Neural cell (in vitro differentiated cells): ENCODE data around the gene ESPNL. TPM values are rescaled to one million over a fixed set of nuclear protein-coding genes. Genes with fewer than 3 reads are reported as not detected.

Experiments
- H2AFZ ChIP-seq: fragments of 200-600, 300-800 bp; sonication (generic), shearing (Covaris generic); 2 replicates; pipeline ENCODE4 v1.6.0; 2014; ENCODE audit warnings: low read depth, mild to moderate bottlenecking, antibody characterized with exemption, low read length, moderate library complexity
- H3F3A ChIP-seq: fragments of 200-600 bp; shearing (Covaris generic); 2 replicates; pipeline ENCODE4 v1.6.1; 2016; ENCODE audit warnings: mild to moderate bottlenecking, moderate library complexity, mixed read lengths, antibody characterized with exemption, low read length; ENCODE audit not compliant: insufficient read depth, poor library complexity, severe bottlenecking
- H3K27ac ChIP-seq: fragments of 200-600, 300-800 bp; sonication (generic), shearing (Covaris generic); 2 replicates; pipeline ENCODE4 v1.5.1; 2014; ENCODE audit warnings: mild to moderate bottlenecking, low read length, moderate library complexity
- H3K27me3 ChIP-seq: fragments of 300-800, 200-600 bp; sonication (generic), shearing (Covaris generic); 2 replicates; pipeline ENCODE4 v1.6.0; 2014; ENCODE audit warnings: mild to moderate bottlenecking, low read depth, low read length, moderate library complexity; ENCODE audit not compliant: insufficient read depth
- H3K36me3 ChIP-seq: fragments of 300-800, 200-600 bp; sonication (generic), shearing (Covaris generic); 2 replicates; pipeline ENCODE4 v1.5.1; 2014; ENCODE audit warnings: mild to moderate bottlenecking, antibody characterized with exemption, low read length, moderate library complexity; ENCODE audit not compliant: insufficient read depth
- H3K4me2 ChIP-seq: fragments of 300-800, 200-600 bp; sonication (generic), shearing (Covaris generic); 2 replicates; pipeline ENCODE4 v1.6.0; 2014; ENCODE audit warnings: mild to moderate bottlenecking, low read length
- H3K4me3 ChIP-seq: fragments of 300-800, 200-600 bp; sonication (generic), shearing (Covaris generic); 2 replicates; pipeline ENCODE4 v1.5.1; 2014; ENCODE audit warnings: mild to moderate bottlenecking, low read length, moderate library complexity
- H3K79me2 ChIP-seq: fragments of 200-600 bp; shearing (Covaris generic); replicated peaks from 2 replicates; pipeline ENCODE4 v1.6.0; 2014; ENCODE audit warnings: mild to moderate bottlenecking, low read length, moderate library complexity; ENCODE audit not compliant: insufficient read depth
- H3K9ac ChIP-seq: fragments of 300-800, 200-600 bp; sonication (generic), shearing (Covaris generic); 2 replicates; pipeline ENCODE4 v1.6.1; 2016; ENCODE audit warnings: mild to moderate bottlenecking, low read length, mixed read lengths
- H3K9me2 ChIP-seq: fragments of 200-600 bp; shearing (Covaris generic); 2 replicates; pipeline ENCODE4 v1.6.1; 2016; ENCODE audit warnings: mild to moderate bottlenecking, low read length, mixed read lengths; ENCODE audit not compliant: insufficient read depth
- H3K9me3 ChIP-seq: fragments of 200-600, 300-800 bp; sonication (generic), shearing (Covaris generic); 2 replicates; pipeline ENCODE4 v1.6.1; 2016; ENCODE audit warnings: mild to moderate bottlenecking, mixed run types, low read length, moderate library complexity, mixed read lengths
- H4K20me1 ChIP-seq: fragments of 200-600 bp; shearing (Covaris generic); 2 replicates; pipeline ENCODE4 v1.6.1; 2016; ENCODE audit warnings: mild to moderate bottlenecking, mixed run types; ENCODE audit not compliant: insufficient read depth
- CTCF ChIP-seq: fragments of 450-650 bp; IDR thresholded peaks from 2 replicates; pipeline ENCODE4 v1.5.1; 2014; ENCODE audit warnings: antibody characterized with exemption, mild to moderate bottlenecking, moderate library complexity; ENCODE audit not compliant: poor library complexity, severe bottlenecking
- EP300 ChIP-seq: fragments of 450-650 bp; conservative IDR thresholded peaks from 2 replicates; pipeline ENCODE4 v1.6.1; 2014; ENCODE audit warnings: antibody characterized with exemption, mild to moderate bottlenecking, moderate library complexity; ENCODE audit not compliant: poor library complexity, severe bottlenecking
- EZH2 ChIP-seq: fragments of 200-600, 300-800 bp; shearing (Covaris generic), sonication (generic); IDR thresholded peaks from 2 replicates; pipeline ENCODE4 v1.6.1; 2014; ENCODE audit warnings: antibody characterized with exemption, low read length, borderline replicate concordance, mild to moderate bottlenecking; ENCODE audit not compliant: insufficient read depth, poor library complexity, severe bottlenecking
- MXI1 ChIP-seq: fragments of 450-650 bp; conservative IDR thresholded peaks from 2 replicates; pipeline ENCODE4 v1.6.1; 2014; ENCODE audit warnings: antibody characterized with exemption, mild to moderate bottlenecking; ENCODE audit not compliant: poor library complexity, severe bottlenecking
- POLR2AphosphoS5 ChIP-seq: IDR thresholded peaks from 2 replicates; pipeline ENCODE4 v1.6.1; 2012
- RAD21 ChIP-seq: fragments of 450-650 bp; conservative IDR thresholded peaks from 2 replicates; pipeline ENCODE4 v1.6.1; 2014; ENCODE audit warnings: antibody characterized with exemption, mild to moderate bottlenecking, moderate library complexity
- REST ChIP-seq: IDR thresholded peaks from 2 replicates; pipeline ENCODE4 v1.6.1; 2012; ENCODE audit warnings: borderline replicate concordance
- SMC3 ChIP-seq: fragments of 450-650 bp; conservative IDR thresholded peaks from 2 replicates; pipeline ENCODE4 v1.6.1; 2014; ENCODE audit warnings: antibody characterized with exemption, mild to moderate bottlenecking, moderate library complexity; ENCODE audit not compliant: poor library complexity
- TAF1 ChIP-seq: IDR thresholded peaks from 2 replicates; pipeline ENCODE4 v1.6.1; 2012; ENCODE audit warnings: low read depth
- polyA plus RNA-seq: library from polyadenylated mRNA; depleted of rRNA; stranded (reverse); fragments of >200 nt; gene quantifications from 2 replicates; pipeline ENCODE4 v1.2.3, GENCODE V29; 2014

ESPNL gene
- polyA plus RNA-seq, 1 donor from 2014 or later = 0.69 TPM

DNA sequence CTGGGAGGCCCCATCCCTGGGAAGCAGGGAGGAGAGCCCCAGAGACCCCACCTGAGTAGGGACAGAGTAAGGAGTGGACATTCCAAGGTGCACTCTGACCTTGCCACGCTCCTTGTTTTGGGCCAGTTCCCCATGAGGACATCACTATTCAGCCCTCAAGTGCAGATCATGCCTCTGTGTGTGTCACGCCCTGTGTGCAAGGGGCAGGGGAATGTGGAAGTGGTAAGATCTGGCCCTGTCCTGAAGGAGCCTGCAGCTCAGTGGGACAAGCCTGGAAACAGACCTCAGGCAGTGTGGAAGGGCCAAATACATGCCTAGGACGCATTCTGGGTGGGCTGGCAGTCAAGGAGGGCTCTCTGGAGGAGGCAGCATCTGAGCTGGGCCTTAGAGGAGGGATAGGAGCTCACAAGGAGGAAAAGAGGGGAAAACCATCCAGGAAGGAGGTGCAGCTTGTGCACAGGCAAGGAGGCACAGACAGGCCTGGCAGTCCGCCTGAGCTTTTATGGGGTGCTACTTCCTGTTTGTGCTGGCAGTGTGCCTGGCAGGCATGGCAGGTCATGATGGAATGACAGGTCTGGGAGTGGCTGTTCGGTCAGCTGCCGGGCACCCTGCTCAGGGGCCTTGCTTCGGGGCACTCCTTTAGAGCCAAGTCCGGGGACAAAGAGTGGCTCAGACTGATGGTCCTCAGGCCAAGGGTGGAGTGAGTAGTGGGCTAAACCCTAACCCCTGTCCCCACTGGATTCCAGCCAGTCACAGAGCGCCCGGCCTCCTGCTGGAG is 41.6 kb downstream of the ESPNL start:
- Histone ChIP-seq H3K27me3 (no peaks in the 10 kb centered on the region), H3K9ac (no peak overlapping the region), H3K79me2 (no peaks in the 10 kb centered on the region), H3F3A (no peaks in the 10 kb centered on the region), H3K9me2 (no peaks in the 10 kb centered on the region), H3K9me3 (no peaks in the 10 kb centered on the region), H3K27ac (no peak overlapping the region), H2AFZ (no peak overlapping the region), H3K4me2 (no peak overlapping the region), H4K20me1 (no peaks in the 10 kb centered on the region), H3K36me3 (no peaks in the 10 kb centered on the region), H3K4me3 (no peak overlapping the region)
- no peak for TF ChIP-seq CTCF
- no peak for TF ChIP-seq EZH2
- TF ChIP-seq EP300 = no peak
- TF ChIP-seq MXI1 = no peak
- no peak for TF ChIP-seq POLR2AphosphoS5
- no peak for TF ChIP-seq TAF1
- TF ChIP-seq RAD21 = no peak
- TF ChIP-seq REST = no peak
- TF ChIP-seq SMC3 = no peak

- no peaks in the 10 kb centered on the region for H3K36me3 ChIP-seq
- no peak overlapping the region for H3K9ac ChIP-seq
- no peaks in the 10 kb centered on the region for H3F3A ChIP-seq
- no peaks in the 10 kb centered on the region for H3K9me3 ChIP-seq
- H2AFZ ChIP-seq = no peak overlapping the region
- no peak overlapping the region for H3K27ac ChIP-seq
- H3K27me3 ChIP-seq = no peaks in the 10 kb centered on the region
- no peak for TF ChIP-seq EZH2
- TF ChIP-seq TAF1 = no peak
- no peak for TF ChIP-seq RAD21
- TF ChIP-seq REST = no peak
- no peak for TF ChIP-seq SMC3
- no peak for TF ChIP-seq MXI1
- no peak for TF ChIP-seq CTCF
- TF ChIP-seq POLR2AphosphoS5 = no peak
- no peak for TF ChIP-seq EP300
- no peaks in the 10 kb centered on the region for H3K9me2 ChIP-seq
- H4K20me1 ChIP-seq = no peaks in the 10 kb centered on the region
- H3K4me2 ChIP-seq = no peak overlapping the region
- H3K4me3 ChIP-seq = no peak overlapping the region
- no peaks in the 10 kb centered on the region for H3K79me2 ChIP-seq
Measured at GRCh38 chr2:238142382-238143205, 42.5 kb downstream of the ESPNL start.
